ENCODE results near the gene CNTLN. TPM values are rescaled to one million over a fixed set of nuclear protein-coding genes. Genes with fewer than 3 reads are reported as not detected.
A peak's percentile ranks its signal among the peaks of the same experiment; 100 is the strongest.
"Not testable (repeated sequence)": the region's sequence is repeated elsewhere in the genome, so short reads cannot be mapped to it uniquely, and the experiment has no call there.

Gene CNTLN
- total and polyA plus RNA-seq, 2 experiments from 2014 or later, result 17.7 to 21.8 TPM

DNA sequence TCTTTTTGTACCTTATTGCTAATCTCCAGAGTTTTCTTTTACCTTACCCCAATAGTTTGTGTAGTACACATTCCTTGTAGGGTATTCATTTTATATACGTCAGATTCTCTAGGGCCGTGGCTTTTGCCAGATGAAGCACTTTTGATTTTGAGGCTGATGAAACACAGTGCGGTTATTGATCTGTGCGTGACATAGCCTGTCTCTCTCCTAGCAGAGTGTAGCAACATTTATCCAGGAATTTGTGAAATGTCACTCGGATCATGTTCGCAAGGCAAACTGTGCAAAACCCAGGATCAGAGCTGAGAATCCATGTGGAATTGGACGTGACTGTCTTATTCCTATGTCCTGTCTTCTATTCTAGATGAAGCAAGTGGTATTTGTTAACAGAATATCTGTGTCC, 302.0 kb downstream of the CNTLN start:
- ATAC-seq (no peak), DNase-seq (ENCODE audit: low spot score) (no peak)
- H3K27me3 Mint-ChIP-seq (ENCODE audit: insufficient read depth, low read depth, poor library complexity), result no peaks in the 10 kb centered on the region
- Histone ChIP-seq H3K4me1 (ENCODE audit: insufficient read depth) (no peaks in the 10 kb centered on the region), H4K20me1 (replicated peaks; ENCODE audit: insufficient read depth) (no peaks in the 10 kb centered on the region), H3F3A (replicated peaks; ENCODE audit: low read depth) (no peaks in the 10 kb centered on the region), H3K9me2 (ENCODE audit: insufficient read depth) (no peaks in the 10 kb centered on the region), H3K36me3 (ENCODE audit: insufficient read depth) (no peaks in the 10 kb centered on the region), H3K27me3 (ENCODE audit: insufficient read depth) (no peaks in the 10 kb centered on the region), H3K4me2 (no peak overlapping the region), H3K79me2 (replicated peaks; ENCODE audit: insufficient read depth) (no peaks in the 10 kb centered on the region), H3K27ac (ENCODE audit: low read depth) (no peak overlapping the region), H3K4me3 (no peak overlapping the region), H2AFZ (no peak overlapping the region)
- TF ChIP-seq STAT1 (IDR thresholded peaks at IDR 0.05; ENCODE audit: unreplicated experiment) (no peak), ZNF114 (CRISPR knock-in tag; IDR thresholded peaks at IDR 0.05) (no peak)
- TF ChIP-seq, protein P1, sequence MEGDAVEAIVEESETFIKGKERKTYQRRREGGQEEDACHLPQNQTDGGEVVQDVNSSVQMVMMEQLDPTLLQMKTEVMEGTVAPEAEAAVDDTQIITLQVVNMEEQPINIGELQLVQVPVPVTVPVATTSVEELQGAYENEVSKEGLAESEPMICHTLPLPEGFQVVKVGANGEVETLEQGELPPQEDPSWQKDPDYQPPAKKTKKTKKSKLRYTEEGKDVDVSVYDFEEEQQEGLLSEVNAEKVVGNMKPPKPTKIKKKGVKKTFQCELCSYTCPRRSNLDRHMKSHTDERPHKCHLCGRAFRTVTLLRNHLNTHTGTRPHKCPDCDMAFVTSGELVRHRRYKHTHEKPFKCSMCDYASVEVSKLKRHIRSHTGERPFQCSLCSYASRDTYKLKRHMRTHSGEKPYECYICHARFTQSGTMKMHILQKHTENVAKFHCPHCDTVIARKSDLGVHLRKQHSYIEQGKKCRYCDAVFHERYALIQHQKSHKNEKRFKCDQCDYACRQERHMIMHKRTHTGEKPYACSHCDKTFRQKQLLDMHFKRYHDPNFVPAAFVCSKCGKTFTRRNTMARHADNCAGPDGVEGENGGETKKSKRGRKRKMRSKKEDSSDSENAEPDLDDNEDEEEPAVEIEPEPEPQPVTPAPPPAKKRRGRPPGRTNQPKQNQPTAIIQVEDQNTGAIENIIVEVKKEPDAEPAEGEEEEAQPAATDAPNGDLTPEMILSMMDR (conservative IDR thresholded peaks at IDR 0.05; ENCODE audit: low read depth in 2 of 2), result no peak
- TF ChIP-seq, protein P2, sequence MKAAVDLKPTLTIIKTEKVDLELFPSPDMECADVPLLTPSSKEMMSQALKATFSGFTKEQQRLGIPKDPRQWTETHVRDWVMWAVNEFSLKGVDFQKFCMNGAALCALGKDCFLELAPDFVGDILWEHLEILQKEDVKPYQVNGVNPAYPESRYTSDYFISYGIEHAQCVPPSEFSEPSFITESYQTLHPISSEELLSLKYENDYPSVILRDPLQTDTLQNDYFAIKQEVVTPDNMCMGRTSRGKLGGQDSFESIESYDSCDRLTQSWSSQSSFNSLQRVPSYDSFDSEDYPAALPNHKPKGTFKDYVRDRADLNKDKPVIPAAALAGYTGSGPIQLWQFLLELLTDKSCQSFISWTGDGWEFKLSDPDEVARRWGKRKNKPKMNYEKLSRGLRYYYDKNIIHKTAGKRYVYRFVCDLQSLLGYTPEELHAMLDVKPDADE (IDR thresholded peaks at IDR 0.05), result no peak
- no peaks in the 10 kb centered on the region; the same call in 2 of the 3 replicates for H3K36me3 Mint-ChIP-seq (ENCODE audit: low read depth)
- no peaks in the 10 kb centered on the region for H3K4me1 Mint-ChIP-seq
- H3K4me3 Mint-ChIP-seq, result no peak overlapping the region
- no peaks in the 10 kb centered on the region; the same call in 2 of the 3 replicates for H3K9me3 Mint-ChIP-seq
- peak overlapping the region; percentile 17; the same call in 1 of the 2 replicates for H3K27ac Mint-ChIP-seq

DNA sequence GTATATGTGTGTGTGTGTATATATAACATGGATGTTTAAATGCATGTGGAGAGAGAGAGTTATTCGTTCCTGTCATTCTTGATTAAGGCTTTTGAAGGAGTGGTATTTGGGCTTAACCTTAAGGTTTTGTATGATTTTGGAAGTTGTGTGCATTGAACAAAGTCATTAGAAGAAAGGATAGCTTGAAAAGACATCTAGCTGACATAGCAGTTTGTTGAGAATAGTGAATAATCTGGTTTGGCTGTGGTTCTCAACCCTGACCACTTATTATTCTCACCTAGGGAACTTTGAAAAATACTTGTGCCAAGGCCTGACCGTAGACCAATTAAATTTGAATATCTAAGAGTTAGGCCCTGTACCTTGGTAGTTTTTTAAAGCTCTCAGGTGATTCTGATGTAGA, 303.0 kb downstream of the CNTLN start:
- Histone ChIP-seq H3K27ac (ENCODE audit: low read depth) (no peak overlapping the region), H3F3A (replicated peaks; ENCODE audit: low read depth) (no peaks in the 10 kb centered on the region), H3K79me2 (replicated peaks; ENCODE audit: insufficient read depth) (no peaks in the 10 kb centered on the region), H2AFZ (no peak overlapping the region), H3K4me1 (ENCODE audit: insufficient read depth) (no peaks in the 10 kb centered on the region), H3K4me2 (no peak overlapping the region), H3K4me3 (no peak overlapping the region), H3K27me3 (ENCODE audit: insufficient read depth) (no peaks in the 10 kb centered on the region), H3K9me2 (ENCODE audit: insufficient read depth) (no peaks in the 10 kb centered on the region), H4K20me1 (replicated peaks; ENCODE audit: insufficient read depth) (no peaks in the 10 kb centered on the region), H3K36me3 (ENCODE audit: insufficient read depth) (no peaks in the 10 kb centered on the region)
- H3K27ac Mint-ChIP-seq, result no peak overlapping the region
- no peak overlapping the region for H3K4me3 Mint-ChIP-seq
- no peaks in the 10 kb centered on the region; the same call in 2 of the 3 replicates for H3K9me3 Mint-ChIP-seq
- TF ChIP-seq EZH2phosphoT487 (IDR thresholded peaks at IDR 0.05; ENCODE audit: unreplicated experiment), result no peak
- TF ChIP-seq POLR2AphosphoS5 (IDR thresholded peaks at IDR 0.05; ENCODE audit: low read depth), result no peak
- TF ChIP-seq JUNB (IDR thresholded peaks at IDR 0.05; ENCODE audit: unreplicated experiment), result no peak
- TF ChIP-seq, protein P3, sequence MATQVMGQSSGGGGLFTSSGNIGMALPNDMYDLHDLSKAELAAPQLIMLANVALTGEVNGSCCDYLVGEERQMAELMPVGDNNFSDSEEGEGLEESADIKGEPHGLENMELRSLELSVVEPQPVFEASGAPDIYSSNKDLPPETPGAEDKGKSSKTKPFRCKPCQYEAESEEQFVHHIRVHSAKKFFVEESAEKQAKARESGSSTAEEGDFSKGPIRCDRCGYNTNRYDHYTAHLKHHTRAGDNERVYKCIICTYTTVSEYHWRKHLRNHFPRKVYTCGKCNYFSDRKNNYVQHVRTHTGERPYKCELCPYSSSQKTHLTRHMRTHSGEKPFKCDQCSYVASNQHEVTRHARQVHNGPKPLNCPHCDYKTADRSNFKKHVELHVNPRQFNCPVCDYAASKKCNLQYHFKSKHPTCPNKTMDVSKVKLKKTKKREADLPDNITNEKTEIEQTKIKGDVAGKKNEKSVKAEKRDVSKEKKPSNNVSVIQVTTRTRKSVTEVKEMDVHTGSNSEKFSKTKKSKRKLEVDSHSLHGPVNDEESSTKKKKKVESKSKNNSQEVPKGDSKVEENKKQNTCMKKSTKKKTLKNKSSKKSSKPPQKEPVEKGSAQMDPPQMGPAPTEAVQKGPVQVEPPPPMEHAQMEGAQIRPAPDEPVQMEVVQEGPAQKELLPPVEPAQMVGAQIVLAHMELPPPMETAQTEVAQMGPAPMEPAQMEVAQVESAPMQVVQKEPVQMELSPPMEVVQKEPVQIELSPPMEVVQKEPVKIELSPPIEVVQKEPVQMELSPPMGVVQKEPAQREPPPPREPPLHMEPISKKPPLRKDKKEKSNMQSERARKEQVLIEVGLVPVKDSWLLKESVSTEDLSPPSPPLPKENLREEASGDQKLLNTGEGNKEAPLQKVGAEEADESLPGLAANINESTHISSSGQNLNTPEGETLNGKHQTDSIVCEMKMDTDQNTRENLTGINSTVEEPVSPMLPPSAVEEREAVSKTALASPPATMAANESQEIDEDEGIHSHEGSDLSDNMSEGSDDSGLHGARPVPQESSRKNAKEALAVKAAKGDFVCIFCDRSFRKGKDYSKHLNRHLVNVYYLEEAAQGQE (IDR thresholded peaks at IDR 0.05; ENCODE audit: unreplicated experiment), result no peak
- TF ChIP-seq EZH2 (IDR thresholded peaks at IDR 0.05; ENCODE audit: low read depth, unreplicated experiment), result no peak
- TF ChIP-seq CREB1 (CRISPR knock-in tag; IDR thresholded peaks at IDR 0.05; ENCODE audit: low read depth), result no peak
- TF ChIP-seq, protein P1 (conservative IDR thresholded peaks at IDR 0.05; ENCODE audit: low read depth in 2 of 2), result no peak
- TF ChIP-seq, protein P2 (IDR thresholded peaks at IDR 0.05), result no peak
- ATAC-seq (no peak), DNase-seq (ENCODE audit: low spot score) (no peak)
- no peaks in the 10 kb centered on the region for H3K27me3 Mint-ChIP-seq (ENCODE audit: insufficient read depth, low read depth, poor library complexity)
- H3K36me3 Mint-ChIP-seq (ENCODE audit: low read depth), result no peaks in the 10 kb centered on the region; the same call in 2 of the 3 replicates
- no peaks in the 10 kb centered on the region for H3K4me1 Mint-ChIP-seq

DNA sequence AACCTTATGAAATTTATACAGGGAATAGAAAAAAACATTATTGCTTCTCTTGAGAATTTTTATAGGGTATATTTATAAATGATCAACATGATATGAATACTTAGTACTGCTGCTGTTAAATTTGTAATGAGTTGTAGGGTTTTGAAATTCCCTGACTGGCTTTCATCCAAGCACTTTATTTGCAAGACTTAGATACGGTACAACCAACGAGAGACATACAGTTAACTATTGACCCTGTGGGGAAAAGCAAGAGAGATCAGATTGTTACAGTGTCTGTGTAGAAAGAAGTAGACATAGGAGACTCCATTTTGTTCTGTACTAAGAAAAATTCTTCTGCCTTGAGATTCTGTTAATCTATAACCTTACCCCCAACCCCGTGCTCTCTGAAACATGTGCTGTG, 310.3 kb downstream of the CNTLN start:
- H3F3A ChIP-seq (replicated peaks; ENCODE audit: low read depth); DNase-seq (ENCODE audit: low spot score); H3K4me1 ChIP-seq (ENCODE audit: insufficient read depth); H3K27ac ChIP-seq (ENCODE audit: low read depth); H3K4me2 ChIP-seq; H3K4me3 ChIP-seq; H4K20me1 ChIP-seq (replicated peaks; ENCODE audit: insufficient read depth); H3K9me2 ChIP-seq (ENCODE audit: insufficient read depth); ATAC-seq; H3K27me3 Mint-ChIP-seq (ENCODE audit: insufficient read depth, low read depth, poor library complexity); H2AFZ ChIP-seq; H3K79me2 ChIP-seq (replicated peaks; ENCODE audit: insufficient read depth); H3K27ac Mint-ChIP-seq; H3K36me3 Mint-ChIP-seq (ENCODE audit: low read depth); H3K4me1 Mint-ChIP-seq; H3K9me3 Mint-ChIP-seq; H3K27me3 ChIP-seq (ENCODE audit: insufficient read depth); H3K36me3 ChIP-seq (ENCODE audit: insufficient read depth); H3K4me3 Mint-ChIP-seq: not testable (repeated sequence)
